Epithelial cell of esophagus (primary cell): Measurements from ENCODE around the gene RAB1B.
A peak's percentile ranks its signal among the peaks of the same experiment; 100 is the strongest.

ENCODE experiments used
- DNase-seq: peaks from one replicate; pipeline ENCODE4 v3.0.0; 2010; ENCODE audit warnings: low read depth
- H3K4me3 ChIP-seq: 2 replicates; pipeline ENCODE4 v1.5.1; 2011; ENCODE audit warnings: mild to moderate bottlenecking, low read length, control low read depth
- CTCF ChIP-seq: IDR thresholded peaks from 2 replicates; pipeline ENCODE4 v1.5.1; 2011; ENCODE audit warnings: low read depth, mild to moderate bottlenecking, low read length, control low read depth, inconsistent platforms; ENCODE audit not compliant: insufficient read depth; ENCODE audit errors: missing control alignments

RAB1B gene

GRCh38 chr11:66288671-66289547, 20.5 kb downstream of the RAB1B start, which contains the start of gene YIF1A:
Gene YIF1A, minus strand, starts transcription at chr11:66289143. Its CDS starts 158 bp downstream, at chr11:66288985.
- DNase-seq: peak; percentile 100
- peak within 1 kb of the TSS; percentile 79 for H3K4me3 ChIP-seq
- TF ChIP-seq CTCF: no peak

- H3K4me3 ChIP-seq: peak overlapping the region; percentile 69
- TF ChIP-seq CTCF: no peak
- DNase-seq: no peak
Measured at GRCh38 chr11:66289548-66290329, 21.3 kb downstream of the RAB1B start.

GRCh38 chr11:66290330-66290621, 21.8 kb downstream of the RAB1B start:
- no peak overlapping the region for H3K4me3 ChIP-seq
- DNase-seq: no peak
- no peak for TF ChIP-seq CTCF

- DNase-seq: no peak
- TF ChIP-seq CTCF: no peak
- no peak overlapping the region for H3K4me3 ChIP-seq
Measured at GRCh38 chr11:66291303-66291705, 22.9 kb downstream of the RAB1B start.

- TF ChIP-seq CTCF: no peak
- H3K4me3 ChIP-seq: no peak within 1 kb of the TSS
- no peak for DNase-seq
Measured at GRCh38 chr11:66291706-66292542, 23.5 kb downstream of the RAB1B start, which contains the start of gene TMEM151A. Gene TMEM151A, plus strand, starts transcription at chr11:66291894. Its CDS starts 120 bp downstream, at chr11:66292014.

- DNase-seq: no peak
- TF ChIP-seq CTCF: no peak
- H3K4me3 ChIP-seq: no peak overlapping the region
Measured at GRCh38 chr11:66292543-66293332, 24.3 kb downstream of the RAB1B start.
